ENCODE data around the gene LPAR5.

LPAR5 gene

DNA sequence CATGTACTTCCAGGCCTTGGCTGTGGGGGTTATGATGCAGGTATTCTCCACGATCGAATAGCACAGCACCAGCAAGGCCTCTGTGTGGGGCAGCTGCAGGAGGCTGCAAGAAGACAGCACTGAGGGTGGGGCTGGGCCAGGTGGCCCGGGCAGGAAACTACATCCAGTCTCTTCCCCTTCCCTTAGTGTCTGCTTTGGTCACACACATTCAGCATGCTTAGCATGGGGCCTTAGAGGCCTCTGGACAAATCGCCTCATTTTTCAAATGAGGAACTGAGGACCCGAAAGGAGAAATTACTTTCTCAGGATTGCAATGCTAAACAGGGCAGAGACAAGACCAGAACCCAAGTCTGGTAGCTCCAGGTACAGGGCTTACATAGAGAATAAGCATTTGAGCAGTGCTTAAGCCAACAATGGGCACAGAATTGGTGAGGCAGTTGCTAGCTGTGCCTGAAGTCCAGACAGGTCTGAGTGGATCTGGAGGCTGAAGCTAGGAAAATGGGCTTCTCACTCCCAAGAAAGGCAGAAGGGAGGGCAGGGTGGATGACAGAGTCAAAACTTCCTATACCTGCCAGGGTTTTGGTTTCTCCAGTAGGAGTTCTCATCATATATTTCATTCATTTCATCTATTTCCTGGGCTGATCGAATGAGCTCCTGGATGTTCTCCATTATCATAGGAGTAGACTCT is 8.0 kb upstream of the LPAR5 start:
- no peaks in the 10 kb centered on the region for H3K27me3 ChIP-seq (ENCODE audit: insufficient read depth, poor library complexity, severe bottlenecking)
- TF ChIP-seq, protein P1, sequence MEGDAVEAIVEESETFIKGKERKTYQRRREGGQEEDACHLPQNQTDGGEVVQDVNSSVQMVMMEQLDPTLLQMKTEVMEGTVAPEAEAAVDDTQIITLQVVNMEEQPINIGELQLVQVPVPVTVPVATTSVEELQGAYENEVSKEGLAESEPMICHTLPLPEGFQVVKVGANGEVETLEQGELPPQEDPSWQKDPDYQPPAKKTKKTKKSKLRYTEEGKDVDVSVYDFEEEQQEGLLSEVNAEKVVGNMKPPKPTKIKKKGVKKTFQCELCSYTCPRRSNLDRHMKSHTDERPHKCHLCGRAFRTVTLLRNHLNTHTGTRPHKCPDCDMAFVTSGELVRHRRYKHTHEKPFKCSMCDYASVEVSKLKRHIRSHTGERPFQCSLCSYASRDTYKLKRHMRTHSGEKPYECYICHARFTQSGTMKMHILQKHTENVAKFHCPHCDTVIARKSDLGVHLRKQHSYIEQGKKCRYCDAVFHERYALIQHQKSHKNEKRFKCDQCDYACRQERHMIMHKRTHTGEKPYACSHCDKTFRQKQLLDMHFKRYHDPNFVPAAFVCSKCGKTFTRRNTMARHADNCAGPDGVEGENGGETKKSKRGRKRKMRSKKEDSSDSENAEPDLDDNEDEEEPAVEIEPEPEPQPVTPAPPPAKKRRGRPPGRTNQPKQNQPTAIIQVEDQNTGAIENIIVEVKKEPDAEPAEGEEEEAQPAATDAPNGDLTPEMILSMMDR (IDR thresholded peaks at IDR 0.05; ENCODE audit: poor library complexity, severe bottlenecking): no peak
- no peak overlapping the region for H3K27ac ChIP-seq (ENCODE audit: poor library complexity, severe bottlenecking)
- ATAC-seq (ENCODE audit: low read depth): no peak
- no peaks in the 10 kb centered on the region for H3K9me3 ChIP-seq (ENCODE audit: severe bottlenecking)
- H3K36me3 ChIP-seq (ENCODE audit: low read depth): no peaks in the 10 kb centered on the region
- no peak overlapping the region for H3K4me3 ChIP-seq (ENCODE audit: severe bottlenecking)
- no peaks in the 10 kb centered on the region for H3K4me1 ChIP-seq (ENCODE audit: insufficient read depth, poor library complexity, severe bottlenecking)
- no peak for DNase-seq (ENCODE audit: low spot score)

DNA sequence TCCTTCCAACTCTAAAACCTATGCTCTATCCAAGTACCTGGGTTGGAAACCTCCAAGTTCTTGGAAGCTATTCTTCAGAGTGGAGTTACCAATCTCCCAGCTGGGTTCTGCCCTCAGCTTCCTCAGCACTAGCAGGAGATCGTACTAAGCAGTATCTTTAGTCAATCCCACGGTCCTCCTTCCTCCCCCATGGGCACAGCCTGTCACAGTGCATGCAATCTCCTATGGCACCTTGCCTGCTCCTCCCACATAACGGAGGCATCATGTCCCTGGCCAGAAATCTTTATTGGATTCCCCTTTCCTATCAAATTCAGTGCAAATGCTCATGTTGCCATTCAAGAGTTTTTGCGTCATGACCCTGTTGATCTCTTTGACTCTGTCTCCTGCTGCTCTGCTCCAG is 5.4 kb upstream of the LPAR5 start:
- Histone ChIP-seq H3K27me3 (ENCODE audit: insufficient read depth, poor library complexity, severe bottlenecking) (no peaks in the 10 kb centered on the region), H3K4me3 (ENCODE audit: severe bottlenecking) (no peak overlapping the region), H3K27ac (ENCODE audit: poor library complexity, severe bottlenecking) (no peak overlapping the region), H3K36me3 (ENCODE audit: low read depth) (no peaks in the 10 kb centered on the region), H3K9me3 (ENCODE audit: severe bottlenecking) (no peaks in the 10 kb centered on the region), H3K4me1 (ENCODE audit: insufficient read depth, poor library complexity, severe bottlenecking) (peaks cover 5% of the 10 kb centered on the region)
- ATAC-seq (ENCODE audit: low read depth) (no peak), DNase-seq (ENCODE audit: low spot score) (no peak)
- TF ChIP-seq, protein P1 (IDR thresholded peaks at IDR 0.05; ENCODE audit: poor library complexity, severe bottlenecking): no peak

DNA sequence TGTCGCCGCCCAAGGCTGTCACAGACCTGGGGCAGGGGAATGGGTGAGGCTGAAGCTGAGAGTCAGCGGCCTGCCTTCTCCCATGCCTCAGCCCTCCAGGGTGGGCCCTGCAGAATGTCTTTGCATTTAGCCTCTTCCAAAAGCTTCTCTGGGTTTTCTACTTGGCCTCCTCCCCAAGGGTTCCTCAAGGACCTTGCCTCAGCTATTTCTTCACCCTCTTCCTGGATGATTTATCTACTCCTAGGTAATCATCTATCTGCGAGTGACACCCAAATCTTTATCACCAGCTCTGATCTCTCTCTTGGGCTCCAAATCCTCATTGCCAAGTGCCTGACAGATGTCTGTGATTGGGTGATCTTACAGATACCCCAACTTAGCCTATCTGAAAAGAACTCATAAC is 4.7 kb upstream of the LPAR5 start:
- no peaks in the 10 kb centered on the region for H3K36me3 ChIP-seq (ENCODE audit: low read depth)
- peaks cover 6% of the 10 kb centered on the region for H3K4me1 ChIP-seq (ENCODE audit: insufficient read depth, poor library complexity, severe bottlenecking)
- ATAC-seq (ENCODE audit: low read depth) (no peak), DNase-seq (ENCODE audit: low spot score) (no peak)
- no peaks in the 10 kb centered on the region for H3K9me3 ChIP-seq (ENCODE audit: severe bottlenecking)
- no peak overlapping the region for H3K4me3 ChIP-seq (ENCODE audit: severe bottlenecking)
- no peaks in the 10 kb centered on the region for H3K27me3 ChIP-seq (ENCODE audit: insufficient read depth, poor library complexity, severe bottlenecking)
- no peak overlapping the region for H3K27ac ChIP-seq (ENCODE audit: poor library complexity, severe bottlenecking)
- TF ChIP-seq, protein P1 (IDR thresholded peaks at IDR 0.05; ENCODE audit: poor library complexity, severe bottlenecking): no peak

DNA sequence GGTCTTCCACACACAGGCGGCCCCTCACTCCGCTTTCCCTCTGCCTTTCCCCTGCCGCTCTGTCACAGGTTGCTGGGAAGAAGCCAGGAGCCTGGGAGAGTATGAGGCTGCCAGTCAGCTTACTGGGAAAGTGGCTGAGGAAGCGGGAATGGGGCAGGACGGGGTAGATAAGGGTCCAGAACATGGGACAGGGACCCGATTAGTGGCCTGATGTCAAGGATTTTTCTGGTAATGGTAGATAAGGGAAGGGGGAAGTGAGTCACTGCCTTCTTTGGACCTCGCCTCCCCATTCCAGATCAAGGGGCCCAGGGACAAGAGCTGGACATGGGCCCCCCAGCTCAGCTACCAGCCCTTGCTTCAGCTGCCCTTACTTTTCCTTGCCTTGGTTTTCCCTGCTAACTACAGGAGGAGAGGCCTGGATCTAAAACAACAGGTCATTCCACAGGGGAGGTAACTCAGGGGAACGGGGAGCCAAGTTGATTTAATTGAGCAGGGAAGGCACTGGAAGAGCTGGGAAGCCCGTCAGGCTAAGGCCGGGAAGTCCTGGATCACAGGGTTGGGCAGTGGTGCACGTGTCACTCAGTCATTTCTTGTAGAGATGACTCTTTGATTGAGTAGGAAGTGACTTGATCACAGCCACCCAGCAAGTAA is 3.5 kb upstream of the LPAR5 start:
- ATAC-seq (ENCODE audit: low read depth) (no peak), DNase-seq (ENCODE audit: low spot score) (no peak)
- Histone ChIP-seq H3K4me3 (ENCODE audit: severe bottlenecking) (no peak overlapping the region), H3K27ac (ENCODE audit: poor library complexity, severe bottlenecking) (no peak overlapping the region), H3K36me3 (ENCODE audit: low read depth) (no peaks in the 10 kb centered on the region), H3K9me3 (ENCODE audit: severe bottlenecking) (no peaks in the 10 kb centered on the region), H3K27me3 (ENCODE audit: insufficient read depth, poor library complexity, severe bottlenecking) (no peaks in the 10 kb centered on the region), H3K4me1 (ENCODE audit: insufficient read depth, poor library complexity, severe bottlenecking) (peaks cover 10% of the 10 kb centered on the region)
- TF ChIP-seq, protein P1 (IDR thresholded peaks at IDR 0.05; ENCODE audit: poor library complexity, severe bottlenecking): no peak

DNA sequence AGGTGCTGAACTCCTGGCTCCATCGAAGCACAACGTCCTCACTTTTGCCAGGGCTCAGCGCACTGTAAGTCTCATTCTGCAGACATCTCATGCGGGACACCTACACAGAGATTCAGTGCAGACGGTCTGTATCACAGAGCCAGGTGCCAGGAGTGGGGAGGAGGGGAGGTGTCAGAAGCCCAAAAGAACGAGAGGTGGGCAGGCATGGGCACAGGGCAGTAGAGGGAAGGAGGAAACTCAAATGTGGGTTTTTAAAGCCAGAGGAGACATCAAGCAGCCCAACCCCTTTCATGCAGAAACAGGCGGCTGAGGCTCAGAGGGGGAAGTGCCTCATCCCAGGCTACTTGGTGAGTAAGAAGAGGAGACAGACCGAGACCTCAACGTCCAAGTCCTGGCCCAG is 2.5 kb upstream of the LPAR5 start:
- Histone ChIP-seq H3K27me3 (ENCODE audit: insufficient read depth, poor library complexity, severe bottlenecking) (no peaks in the 10 kb centered on the region), H3K36me3 (ENCODE audit: low read depth) (no peaks in the 10 kb centered on the region), H3K4me3 (ENCODE audit: severe bottlenecking) (no peak overlapping the region), H3K27ac (ENCODE audit: poor library complexity, severe bottlenecking) (no peak overlapping the region), H3K4me1 (ENCODE audit: insufficient read depth, poor library complexity, severe bottlenecking) (peaks cover 10% of the 10 kb centered on the region), H3K9me3 (ENCODE audit: severe bottlenecking) (no peaks in the 10 kb centered on the region)
- TF ChIP-seq, protein P1 (IDR thresholded peaks at IDR 0.05; ENCODE audit: poor library complexity, severe bottlenecking): no peak
- no peak for DNase-seq (ENCODE audit: low spot score)
- no peak for ATAC-seq (ENCODE audit: low read depth)

Measured in RWPE2 (cell line).